ENCODE measurements around the gene SH2D6.

GRCh38 chr2:85472261-85472660 is 53.7 kb downstream of the SH2D6 start:
- no peak for TF ChIP-seq POLR2A (IDR thresholded peaks at IDR 0.05)
- TF ChIP-seq CTCF (IDR thresholded peaks at IDR 0.05), result no peak

Data from heart left ventricle (tissue), 13 donors.